Activated CD8-positive, alpha-beta memory T cell treated with anti-CD3 and anti-CD28 coated beads for 36 hours (primary cell): ENCODE measurements around the gene GDF2. TPM values are rescaled to one million over a fixed set of nuclear protein-coding genes. Genes with fewer than 3 reads are reported as not detected.

Experiments used
- CTCF ChIA-PET: fragments of 350-600 bp; sonication (Branson Sonifier 250); formaldehyde crosslinking; loops from one replicate; lab custom pipeline; 2021; ENCODE audit warnings: antibody characterized with exemption; lab: Charles Lee
- POLR2A ChIA-PET: fragments of 350-600 bp; sonication (Branson Sonifier 250); formaldehyde crosslinking; loops from one replicate; lab custom pipeline; 2021; ENCODE audit warnings: antibody characterized with exemption; lab: Charles Lee
- total RNA-seq, 2 experiments: library from RNA; stranded (reverse); gene quantifications; one replicate each; pipeline ENCODE4 v1.2.3, GENCODE V29; 2021

The GDF2 gene
- total RNA-seq, 2 experiments from 2014 or later = not detected

- ChIA-PET POLR2A (no interaction called here), CTCF (interaction anchor here (0.6 to 1.3 kb wide), 6 partner anchors 15 to 316 kb away, joined by 3 to 6 read pairs (median 3); partner anchors contain the start of gene ZNF488)
Observed at GRCh38 chr10:47340608-47341170, 18.4 kb downstream of the GDF2 start.

- CTCF ChIA-PET = no interaction called here
- POLR2A ChIA-PET = no interaction called here
Observed at GRCh38 chr10:47344996-47345870, 23.0 kb downstream of the GDF2 start.

GRCh38 chr10:47346581-47347302 is 24.5 kb downstream of the GDF2 start:
- CTCF ChIA-PET = no interaction called here
- POLR2A ChIA-PET = no interaction called here

GRCh38 chr10:47347303-47347675 is 25.0 kb downstream of the GDF2 start:
- CTCF ChIA-PET = no interaction called here
- POLR2A ChIA-PET = no interaction called here

GRCh38 chr10:47348138-47348651 is 25.9 kb downstream of the GDF2 start, which contains the start of gene RBP3:
RBP3 (plus strand) TSS chr10:47348363; CDS start chr10:47348485, 122 bp downstream.
- CTCF ChIA-PET = no interaction called here
- POLR2A ChIA-PET = no interaction called here

GRCh38 chr10:47348661-47349470 is 26.6 kb downstream of the GDF2 start:
- ChIA-PET CTCF (no interaction called here), POLR2A (no interaction called here)

- ChIA-PET CTCF (no interaction called here), POLR2A (no interaction called here)
Observed at GRCh38 chr10:47349516-47349915, 27.3 kb downstream of the GDF2 start.

GRCh38 chr10:47349941-47350371 is 27.7 kb downstream of the GDF2 start:
- ChIA-PET POLR2A (no interaction called here), CTCF (no interaction called here)

GRCh38 chr10:47350671-47351640 is 28.7 kb downstream of the GDF2 start:
- ChIA-PET CTCF (interaction anchor here (0.7 kb wide), 1 partner anchor 135 kb away, joined by 3 read pairs; no protein-coding TSS in a partner anchor), POLR2A (no interaction called here)

GRCh38 chr10:47351899-47352815 is 29.9 kb downstream of the GDF2 start:
- ChIA-PET POLR2A (no interaction called here), CTCF (no interaction called here)

- POLR2A ChIA-PET = no interaction called here
Observed at GRCh38 chr10:47353351-47353750, 31.1 kb downstream of the GDF2 start.

GRCh38 chr10:47354165-47354564 is 31.9 kb downstream of the GDF2 start:
- CTCF ChIA-PET = no interaction called here
- POLR2A ChIA-PET = no interaction called here

More at GRCh38 chr10:47353351-47353750, 31.1 kb downstream of the GDF2 start:
- CTCF ChIA-PET = no interaction called here

GRCh38 chr10:47354900-47355299 is 32.6 kb downstream of the GDF2 start:
- ChIA-PET CTCF (no interaction called here), POLR2A (no interaction called here)

GRCh38 chr10:47356708-47357107 is 34.5 kb downstream of the GDF2 start:
- ChIA-PET CTCF (no interaction called here), POLR2A (no interaction called here)

- ChIA-PET POLR2A (no interaction called here), CTCF (no interaction called here)
Observed at GRCh38 chr10:47357131-47357582, 34.9 kb downstream of the GDF2 start.

- ChIA-PET CTCF (no interaction called here), POLR2A (no interaction called here)
Observed at GRCh38 chr10:47357911-47358310, 35.7 kb downstream of the GDF2 start.

GRCh38 chr10:47358457-47358856 is 36.2 kb downstream of the GDF2 start:
- CTCF ChIA-PET = no interaction called here
- POLR2A ChIA-PET = no interaction called here
